NCI-H82 treated with DMSO at 0.1 percent for 48 hours (cell line): ENCODE results near the gene SLC12A7.
"Not testable (repeated sequence)": the region's sequence is repeated elsewhere in the genome, so short reads cannot be mapped to it uniquely, and the experiment has no call there.

ENCODE experiments used
- DNase-seq: peaks from one replicate; lab custom pipeline; 2025; ENCODE audit not compliant: unreplicated experiment; lab: John Stamatoyannopoulos, UW

The SLC12A7 gene

DNA sequence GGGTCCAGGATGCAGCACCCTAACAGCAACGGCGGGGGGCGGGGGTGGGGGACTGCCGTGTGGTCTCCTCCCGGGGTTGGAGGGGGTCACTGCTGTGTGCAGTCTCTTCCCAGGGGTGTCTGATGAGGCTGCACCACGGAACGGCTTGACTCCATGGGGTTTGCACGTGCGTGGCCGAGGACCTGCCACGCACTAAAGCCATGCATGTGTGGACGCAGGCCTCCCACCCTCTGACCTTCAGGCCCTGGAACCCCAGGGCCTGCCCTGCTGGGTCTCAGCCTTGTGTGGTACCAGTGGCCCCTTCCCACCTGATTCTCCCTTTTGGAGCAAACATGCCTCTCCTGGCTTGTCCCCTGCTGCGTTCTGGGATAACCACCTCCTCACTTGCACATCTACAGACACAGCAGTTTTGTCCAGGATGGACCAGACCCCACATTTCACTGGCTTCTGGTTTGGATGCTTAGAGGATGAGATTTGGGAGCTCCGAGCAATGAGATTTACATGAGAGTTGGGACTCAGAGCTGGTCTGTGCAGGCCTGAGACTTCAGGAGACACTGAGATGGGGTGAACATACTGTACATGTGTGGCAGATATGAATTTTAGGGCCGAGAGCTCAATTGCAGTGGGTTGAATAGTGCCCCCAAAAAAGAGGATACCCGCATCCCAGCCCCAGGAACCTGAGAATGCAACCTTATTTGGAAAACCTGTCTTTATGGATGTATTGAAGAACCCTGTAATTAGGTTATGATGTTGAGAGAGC is 45.8 kb downstream of the SLC12A7 start:
- no peak for DNase-seq

DNA sequence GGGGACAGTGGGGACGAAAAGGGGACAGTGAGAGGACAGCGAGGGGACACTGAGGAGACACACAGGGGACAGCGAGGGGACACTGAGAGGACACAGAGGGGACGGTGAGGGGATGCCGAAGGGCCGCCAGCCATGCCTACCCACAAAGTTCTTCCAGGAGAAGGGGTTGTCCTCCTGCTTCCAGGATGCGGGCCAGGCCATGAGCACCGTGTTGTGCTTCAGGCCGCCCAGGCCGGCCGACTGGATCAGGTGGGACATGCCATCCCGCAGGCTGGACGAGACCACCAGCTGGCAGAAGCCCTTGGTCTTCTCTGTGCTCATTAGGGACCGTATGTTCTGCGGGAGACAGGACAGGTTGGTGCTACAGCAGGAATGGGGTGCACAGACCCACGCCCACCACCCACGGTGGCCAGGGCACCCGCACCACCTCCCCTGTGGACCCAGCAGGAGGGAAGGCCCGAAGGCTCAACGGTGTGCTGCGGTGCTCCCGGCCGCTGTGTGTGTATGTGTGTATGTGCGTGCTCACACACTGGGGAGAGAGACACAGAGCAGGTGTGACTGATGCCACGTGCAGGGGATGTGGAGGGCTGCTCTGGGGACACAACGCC is 46.6 kb downstream of the SLC12A7 start:
- DNase-seq: no peak

DNA sequence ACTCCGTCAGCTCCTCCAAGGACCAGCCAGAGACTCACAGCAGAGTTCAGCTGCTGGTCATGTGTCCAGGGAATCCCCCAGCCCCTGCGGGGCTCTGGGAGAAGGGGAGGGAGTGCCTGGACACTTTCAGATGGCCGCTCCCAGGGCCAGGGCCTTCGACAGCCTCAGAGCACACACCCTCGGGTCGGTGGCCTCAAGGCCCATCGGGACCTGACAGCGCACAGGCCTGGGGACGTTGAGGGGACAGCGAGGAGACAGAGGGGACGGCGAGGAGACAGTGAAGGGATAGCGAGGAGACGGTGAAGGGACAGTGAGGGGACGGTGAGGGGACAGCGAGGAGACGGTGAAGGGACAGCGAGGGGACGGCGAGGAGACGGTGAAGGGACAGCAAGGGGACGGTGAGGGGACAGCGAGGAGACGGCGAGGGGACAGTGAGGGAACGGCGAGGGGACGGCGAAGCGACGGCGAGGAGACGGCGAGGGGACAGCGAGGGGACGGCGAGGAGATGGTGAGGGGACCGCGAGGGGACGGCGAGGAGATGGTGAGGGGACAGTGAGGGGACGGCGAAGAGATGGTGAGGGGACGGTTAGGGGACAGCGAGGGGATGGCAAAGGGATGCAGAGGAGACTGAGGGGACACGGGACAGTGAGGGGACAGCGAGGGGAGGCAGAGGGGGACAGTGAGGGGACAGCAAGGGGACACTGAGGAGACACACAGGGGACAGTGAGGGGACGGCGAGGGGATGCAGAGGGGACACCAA is 47.3 kb downstream of the SLC12A7 start:
- no peak for DNase-seq

DNA sequence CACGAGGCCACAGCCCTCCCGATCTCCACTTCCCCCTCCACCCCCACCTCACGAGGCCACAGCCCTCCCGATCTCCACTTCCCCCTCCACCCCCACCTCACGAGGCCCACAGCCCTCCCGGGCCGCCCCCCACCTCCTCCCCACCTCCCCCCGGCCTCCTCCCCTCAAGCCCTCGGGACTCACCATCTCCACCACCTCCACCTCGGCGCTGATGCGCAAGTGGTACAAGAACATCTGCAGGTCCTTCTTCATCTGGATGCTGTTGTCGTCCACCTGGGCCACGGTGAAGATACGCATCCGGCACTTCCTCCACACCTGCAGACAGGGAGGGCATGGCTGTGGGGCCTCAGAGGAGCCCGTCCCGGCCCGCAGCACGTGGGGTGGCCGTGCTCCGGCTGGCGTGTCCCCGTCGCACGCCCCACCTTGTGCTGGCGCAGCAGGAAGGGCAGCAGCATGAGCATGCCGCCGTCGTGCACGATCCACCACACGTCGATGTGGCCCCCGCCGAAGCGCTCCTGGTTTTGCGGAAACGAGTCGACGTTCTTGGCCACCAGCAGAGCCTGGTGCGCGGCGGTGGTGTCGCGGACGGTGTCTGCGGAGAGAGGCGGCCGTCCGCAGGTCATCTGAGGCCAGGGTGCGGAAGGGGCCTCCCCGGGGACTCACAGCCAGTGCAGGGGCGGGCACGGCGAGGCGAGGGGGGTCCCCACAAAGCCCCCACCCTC is 48.0 kb downstream of the SLC12A7 start:
- DNase-seq: no peak

DNA sequence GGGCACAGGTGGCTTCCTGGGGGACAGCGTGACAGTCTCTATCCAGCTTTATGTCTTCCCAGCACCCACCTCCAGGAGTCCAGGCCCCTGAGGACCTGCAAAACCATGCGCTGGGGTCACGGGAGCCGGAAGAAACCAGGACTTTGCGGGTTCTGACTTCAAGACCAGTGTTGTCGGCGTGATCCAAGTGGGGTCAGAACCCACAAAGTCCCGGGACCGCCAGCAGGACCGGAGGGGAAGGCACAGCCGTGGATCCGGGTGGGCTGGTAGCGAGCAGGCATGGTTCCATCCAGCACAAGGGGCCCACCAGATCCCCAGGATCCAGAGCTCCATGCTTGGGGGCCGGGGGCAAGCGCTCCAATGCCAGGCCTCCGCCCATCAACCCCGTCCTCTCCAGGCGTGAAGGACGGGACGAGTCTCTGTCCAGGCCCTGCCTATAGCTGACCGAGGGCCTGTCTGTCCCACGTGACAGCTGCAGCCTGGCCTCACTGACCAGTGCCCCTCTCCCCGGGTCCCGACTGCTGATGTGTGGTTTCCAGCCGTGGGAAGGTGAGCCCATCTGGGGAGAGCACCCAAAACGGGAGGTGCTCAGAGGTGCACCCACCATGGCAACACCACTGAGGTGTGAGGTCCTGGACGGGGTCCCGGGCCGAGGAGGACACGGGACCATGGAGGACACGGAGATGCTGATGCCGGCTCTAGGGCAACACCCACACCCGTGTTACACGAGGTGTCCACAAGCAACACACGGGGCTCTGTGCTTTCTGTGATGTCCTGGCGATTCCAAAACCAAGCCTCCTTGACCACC is 48.9 kb downstream of the SLC12A7 start:
- DNase-seq: no peak

DNA sequence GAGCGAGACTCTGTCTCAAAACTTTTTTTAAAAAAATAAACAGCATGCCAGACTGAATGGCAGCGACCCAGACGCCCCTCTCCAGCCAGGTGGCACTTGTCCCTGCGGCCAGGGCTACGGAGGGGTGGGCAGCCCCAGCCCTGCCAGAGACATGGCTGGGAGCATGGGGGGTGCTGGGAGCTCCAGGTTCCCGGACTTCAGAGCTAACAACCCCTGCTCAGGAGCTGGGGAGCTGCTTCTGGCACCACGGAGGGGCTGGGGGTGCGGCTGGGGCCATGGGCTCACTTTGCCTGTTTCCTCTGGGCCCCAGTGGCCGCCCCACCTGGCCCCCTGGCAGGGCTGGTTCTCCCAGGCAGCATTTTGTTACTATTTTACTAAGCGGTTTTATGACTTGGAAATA is 49.9 kb downstream of the SLC12A7 start:
- no peak for DNase-seq

DNA sequence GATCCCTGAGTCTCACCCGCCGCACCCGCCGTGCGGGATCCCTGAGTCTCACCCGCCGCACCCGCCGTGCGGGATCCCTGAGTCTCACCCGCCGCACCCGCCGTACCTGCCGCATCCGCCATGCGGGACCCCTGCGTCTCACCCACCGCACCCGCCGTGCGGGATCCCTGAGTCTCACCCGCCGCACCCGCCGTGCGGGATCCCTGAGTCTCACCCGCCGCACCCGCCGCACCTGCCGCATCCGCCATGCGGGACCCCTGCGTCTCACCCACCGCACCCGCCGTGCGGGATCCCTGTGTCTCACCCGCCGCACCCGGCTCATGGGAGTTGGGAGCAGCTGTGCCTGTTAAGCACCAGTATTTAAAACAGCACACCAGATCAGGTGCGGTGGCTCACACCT is 50.6 kb downstream of the SLC12A7 start:
- DNase-seq: not testable (repeated sequence)

DNA sequence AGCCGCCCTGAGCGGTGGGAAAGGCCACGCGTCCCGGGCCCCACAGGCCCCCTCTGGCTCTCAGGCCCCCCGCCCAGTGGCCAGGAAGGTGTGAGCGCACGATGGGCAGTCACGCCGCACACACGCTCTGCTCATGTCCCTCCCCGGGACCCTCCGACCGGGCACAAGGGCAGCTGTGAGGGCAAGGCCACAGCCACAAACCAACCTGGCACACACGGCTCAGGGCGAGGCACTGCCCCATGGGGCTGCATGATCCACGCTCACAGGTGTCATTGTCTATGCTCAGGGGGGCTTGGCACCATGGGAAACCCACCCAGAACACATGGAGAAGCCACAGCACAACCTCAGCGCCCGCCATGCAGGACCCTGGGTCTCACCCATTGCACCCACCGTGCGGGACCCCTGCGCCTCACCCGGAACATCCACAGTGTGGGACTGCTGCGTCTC is 51.3 kb downstream of the SLC12A7 start:
- DNase-seq: no peak

DNA sequence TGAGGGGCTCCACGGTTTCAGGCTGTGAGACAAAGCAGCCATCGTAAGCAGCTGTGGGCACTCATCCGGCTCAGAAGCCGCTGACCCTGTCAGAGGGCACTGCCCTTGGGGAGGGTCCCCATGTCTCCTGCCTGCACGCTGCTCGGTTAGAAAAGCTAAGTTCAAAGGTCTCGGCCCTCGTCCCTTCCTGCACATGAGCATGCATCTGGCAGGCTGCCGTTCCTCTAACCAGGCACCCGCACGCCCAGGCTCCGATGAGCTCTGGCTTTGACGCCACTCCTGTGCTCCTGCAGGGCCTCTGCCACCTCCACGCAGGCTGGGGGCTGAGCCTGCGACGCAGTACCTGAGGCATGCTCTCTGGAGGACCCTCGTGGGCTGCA is 52.0 kb downstream of the SLC12A7 start:
- no peak for DNase-seq

DNA sequence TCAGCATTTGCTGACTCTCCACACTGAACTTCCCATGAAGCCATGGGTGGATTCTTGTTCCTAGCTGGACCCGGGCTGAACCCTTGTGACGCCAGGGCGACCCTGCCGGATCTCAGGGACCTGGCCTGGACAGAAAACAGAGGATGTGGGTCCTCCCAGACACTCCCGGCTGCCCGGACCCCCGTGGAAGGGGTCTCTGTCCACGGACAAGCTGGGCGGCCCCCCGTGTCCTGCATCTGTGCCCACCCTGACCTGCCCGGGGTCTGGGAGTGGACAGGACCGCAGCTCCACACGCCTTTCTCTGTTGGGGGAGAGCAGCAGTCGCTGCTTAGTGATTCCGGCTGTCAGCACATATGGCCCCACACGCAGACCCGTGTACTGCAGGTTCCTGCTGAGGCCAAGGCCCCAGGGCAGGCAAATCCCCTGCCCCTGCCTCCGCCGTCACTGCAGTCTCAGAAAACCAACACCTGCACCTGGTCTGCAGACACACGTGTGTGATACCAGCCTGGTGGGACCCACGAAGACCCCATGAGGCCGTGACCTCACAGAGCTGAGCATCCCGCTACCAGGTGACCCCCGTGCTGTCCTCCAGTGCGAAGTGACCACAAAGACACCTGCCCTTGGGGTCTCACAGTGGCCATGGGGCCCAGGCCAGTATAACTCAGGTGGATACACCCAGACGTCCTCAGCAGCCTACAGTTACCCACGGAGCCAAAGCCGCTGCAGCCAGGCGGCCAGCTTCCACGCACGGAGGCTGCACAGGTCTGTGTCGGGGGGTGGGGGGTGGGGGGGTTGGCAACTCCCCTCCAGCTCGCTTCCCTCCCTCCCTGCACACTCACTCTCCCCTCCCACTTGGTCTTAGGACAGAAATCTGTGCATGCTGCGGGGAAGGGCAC is 52.6 kb downstream of the SLC12A7 start:
- DNase-seq: no peak

DNA sequence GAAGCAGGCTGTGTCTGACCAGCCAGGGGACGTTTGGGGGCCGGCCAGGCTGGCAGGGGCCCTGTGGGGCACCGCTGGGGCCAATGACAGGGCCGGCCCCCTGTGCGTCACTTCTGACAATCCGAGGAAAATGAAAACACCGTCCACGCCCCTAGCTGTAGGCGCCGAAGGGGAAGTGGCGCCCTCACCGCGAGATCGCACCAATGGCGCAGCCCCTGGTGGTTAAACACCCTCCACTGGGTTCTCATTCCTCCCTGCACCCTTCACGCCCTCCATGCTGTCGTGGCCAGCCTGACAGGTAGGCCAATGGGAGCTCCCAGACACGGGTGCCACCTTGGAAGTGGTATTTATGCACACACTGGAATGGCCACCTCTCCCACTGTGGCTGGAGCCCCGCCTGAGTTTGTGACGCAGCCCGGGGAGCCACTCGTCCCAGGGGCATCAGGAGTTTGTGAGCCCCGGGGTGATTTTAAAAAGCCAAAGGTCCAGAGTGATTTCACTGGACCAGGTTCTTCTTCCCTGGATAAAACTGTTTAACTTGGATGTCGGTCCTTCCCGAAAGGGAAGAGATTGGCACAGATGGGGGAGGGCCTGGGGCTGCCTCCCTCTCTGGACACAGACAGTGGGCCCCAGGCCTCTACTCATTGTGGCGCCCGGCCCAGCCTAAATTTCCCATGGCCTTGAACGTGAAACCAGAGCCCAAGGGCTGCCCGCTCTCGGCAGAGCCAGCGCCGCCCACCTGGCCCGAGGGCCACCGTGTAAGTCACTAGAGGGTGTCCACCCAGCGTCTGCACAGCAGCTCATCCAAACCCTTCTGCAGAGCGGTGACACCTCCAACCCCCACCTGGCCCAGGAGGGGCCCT is 53.5 kb downstream of the SLC12A7 start:
- no peak for DNase-seq

DNA sequence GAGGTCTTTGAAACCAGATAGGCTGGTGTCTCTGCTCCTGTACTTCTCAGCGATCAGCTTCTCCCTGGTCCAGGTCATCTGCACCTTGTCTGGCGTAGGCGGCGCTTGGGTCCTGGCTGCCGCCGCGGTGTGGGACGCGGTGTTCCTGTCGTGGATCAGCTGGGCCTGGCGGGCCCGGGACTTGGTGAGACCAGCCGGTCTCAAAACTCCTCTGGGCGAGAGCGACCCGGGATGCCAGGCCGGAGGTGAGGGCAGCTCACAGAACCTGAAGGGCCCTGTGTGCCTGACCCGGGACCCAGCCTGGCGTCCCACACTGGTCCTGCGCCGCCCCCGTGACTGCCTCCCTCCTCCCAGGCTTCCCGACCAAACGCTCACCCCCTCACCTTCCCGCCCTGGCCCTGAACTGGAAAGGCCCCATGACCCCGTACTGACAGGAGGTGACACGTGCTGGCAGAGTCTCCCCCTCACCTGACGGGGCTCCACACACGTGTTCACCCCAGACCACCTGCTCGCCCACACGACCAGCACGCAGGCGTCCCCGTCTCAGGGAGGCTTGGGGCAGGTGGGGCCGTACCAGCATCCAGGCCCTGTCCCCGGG is 54.3 kb downstream of the SLC12A7 start:
- DNase-seq: no peak

DNA sequence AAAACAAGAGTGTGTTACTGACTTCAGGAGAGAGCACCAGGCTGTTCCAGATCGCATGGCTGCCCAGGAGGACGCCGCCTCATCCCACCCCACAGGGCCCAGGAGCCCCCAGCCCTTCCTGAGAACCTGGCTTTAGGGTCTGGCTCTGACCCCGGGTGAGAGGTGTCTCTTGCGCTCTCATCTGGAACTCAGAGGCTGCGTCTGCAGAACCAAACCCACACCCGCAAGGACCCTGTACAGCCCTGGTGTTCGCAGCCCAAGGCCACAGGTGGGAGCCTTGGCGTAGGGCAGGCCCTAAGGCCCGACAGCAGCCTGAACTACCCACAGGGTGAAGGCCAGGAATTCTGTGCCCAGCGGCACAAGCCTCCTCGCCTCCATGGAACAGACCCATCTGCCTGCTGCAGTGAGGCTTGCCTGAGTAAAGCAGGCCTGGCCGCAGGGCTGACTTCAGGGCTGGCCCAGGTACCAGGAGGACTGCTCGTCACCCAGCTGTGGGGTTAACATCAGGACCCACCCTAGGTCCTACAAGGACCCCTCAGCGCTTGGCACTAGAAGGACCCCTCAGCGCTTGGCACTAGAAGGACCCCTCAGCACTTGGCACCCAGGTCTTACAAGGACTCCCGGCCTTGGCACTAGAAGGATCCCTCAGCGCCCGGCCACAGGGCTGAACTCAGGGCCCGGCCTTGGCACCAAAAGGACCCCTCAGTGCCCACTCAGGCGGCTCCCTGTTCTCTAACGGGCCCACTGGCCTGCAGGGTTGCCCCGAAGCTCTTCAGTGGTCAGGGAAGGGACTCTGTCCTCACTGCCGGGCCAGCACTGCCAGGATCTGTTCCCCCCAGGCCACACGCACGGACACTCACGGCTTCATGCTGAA is 55.0 kb downstream of the SLC12A7 start:
- no peak for DNase-seq

DNA sequence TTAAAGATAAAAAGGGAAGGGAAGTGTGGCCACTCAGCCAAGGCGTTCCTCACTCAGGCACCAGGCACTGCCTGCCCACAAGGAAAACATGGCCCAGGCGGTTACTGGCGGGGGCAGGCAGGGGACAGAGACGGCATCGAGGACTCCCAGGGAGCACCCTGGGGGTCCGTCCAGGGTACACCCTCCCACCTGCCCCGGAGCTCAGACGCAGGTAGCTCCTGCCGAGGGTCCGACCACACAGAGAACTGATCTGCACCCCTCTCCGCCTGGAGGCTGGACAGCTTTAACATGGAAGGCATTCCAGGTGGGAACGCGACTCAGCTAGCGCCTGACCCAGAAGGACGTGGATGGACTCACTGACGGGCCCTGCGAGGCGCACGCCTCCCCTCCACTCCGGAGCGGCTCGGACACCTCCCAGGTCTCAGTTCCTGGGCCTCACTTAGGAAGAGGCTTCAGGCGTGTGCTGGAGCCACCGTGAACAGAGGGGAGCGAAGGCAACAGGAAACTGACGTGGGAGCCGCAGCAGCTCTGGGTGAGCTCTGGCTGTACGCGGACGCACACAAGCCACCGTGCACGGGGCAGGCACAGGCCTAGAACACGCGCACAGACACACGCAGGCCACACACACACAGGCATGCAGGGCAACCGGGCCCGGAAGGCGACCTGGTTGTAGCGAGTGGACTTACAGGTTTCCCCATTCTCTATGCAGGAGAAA is 55.8 kb downstream of the SLC12A7 start:
- no peak for DNase-seq

DNA sequence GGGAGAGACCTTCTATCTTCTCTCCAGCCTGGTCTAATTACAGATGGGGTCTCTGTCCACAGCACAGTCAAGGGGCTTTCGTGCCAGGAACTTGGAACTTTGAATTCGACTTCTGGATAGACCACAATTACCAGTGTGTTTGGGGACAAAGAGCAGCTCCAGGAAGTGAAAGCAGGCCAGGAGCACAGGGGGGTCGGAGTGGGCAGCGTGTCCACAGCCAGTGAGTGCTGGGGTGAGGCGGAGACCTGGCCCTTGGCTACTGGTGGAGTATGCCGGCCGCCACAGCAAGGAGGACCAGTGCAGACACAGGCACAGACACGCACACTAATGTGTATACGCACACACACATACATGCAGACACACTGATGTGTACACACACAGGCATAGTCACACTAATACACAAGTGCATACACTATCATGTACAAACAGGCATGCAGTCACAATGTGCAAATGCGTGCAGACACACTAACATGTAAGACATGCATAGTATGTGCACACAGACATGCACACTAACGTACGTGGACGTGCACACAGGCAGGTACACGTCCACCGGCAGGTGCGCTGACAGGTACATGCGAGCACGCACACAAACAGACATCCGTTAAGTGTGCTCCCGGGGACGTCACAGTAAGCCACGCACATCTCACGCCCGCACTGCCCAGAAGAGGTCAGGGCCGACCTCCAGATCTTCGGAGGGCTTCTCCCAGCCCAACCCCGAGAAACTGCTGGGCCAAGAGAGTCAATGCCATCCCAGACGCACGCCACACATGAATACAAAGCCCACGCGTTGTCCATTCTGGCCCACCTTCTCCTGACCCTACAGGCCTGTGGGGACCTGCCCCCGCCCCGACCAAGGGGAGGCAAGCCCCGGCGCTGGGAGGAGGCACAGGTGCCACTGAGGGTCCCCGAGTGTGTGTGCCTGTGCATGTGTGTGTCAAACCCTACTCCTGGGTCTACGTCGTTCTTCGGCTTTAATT is 56.8 kb downstream of the SLC12A7 start:
- DNase-seq: no peak
